Tibial nerve (tissue), 4 donors: ENCODE measurements around the gene SMG1.

Experiments used
- EP300 ChIP-seq, 2 donors: sonication (generic); formaldehyde crosslinking; IDR thresholded peaks; one replicate each; pipeline ENCODE4 v1.6.1; 2017; ENCODE audit warnings: antibody characterized with exemption in 2 of 2, mild to moderate bottlenecking in 1 of 2
- POLR2A ChIP-seq, 2 donors: fragments of 450-650 bp; IDR thresholded peaks; one replicate each; pipeline ENCODE4 v1.6.1; 2017; ENCODE audit warnings: antibody characterized with exemption in 2 of 2, mild to moderate bottlenecking in 2 of 2, moderate library complexity in 2 of 2
- TF ChIP-seq, protein P1 (sequence below), 5 experiments: fragments of 200-600 bp in 3 of 5; fragments of 450-650 bp in 2 of 5; sonication (generic) in 3 of 5; IDR thresholded peaks; one replicate each; pipeline ENCODE4 v1.5.1; 2016 to 2019; ENCODE audit warnings: antibody characterized with exemption in 5 of 5, mild to moderate bottlenecking in 3 of 5, moderate library complexity in 2 of 5

DNA sequence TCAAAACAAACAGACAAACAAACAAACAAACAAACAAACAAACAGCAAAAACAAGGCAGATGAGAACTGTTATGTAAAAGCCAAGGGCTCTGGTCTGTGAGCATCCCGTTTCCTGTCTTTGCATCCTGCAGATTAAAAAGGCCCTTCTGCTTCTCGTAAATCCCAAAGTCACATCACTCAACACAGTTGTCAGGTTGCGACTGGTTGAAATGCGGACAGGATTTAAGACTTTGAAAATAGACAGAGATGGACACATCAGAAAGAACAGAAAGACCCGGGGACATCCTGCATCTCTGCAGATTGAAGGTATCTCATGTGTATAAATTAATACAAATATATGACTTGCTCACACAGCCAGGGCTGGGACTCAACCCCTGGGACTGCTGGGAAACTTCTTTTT is 39.3 kb upstream of the SMG1 start:
- TF ChIP-seq, protein P1, sequence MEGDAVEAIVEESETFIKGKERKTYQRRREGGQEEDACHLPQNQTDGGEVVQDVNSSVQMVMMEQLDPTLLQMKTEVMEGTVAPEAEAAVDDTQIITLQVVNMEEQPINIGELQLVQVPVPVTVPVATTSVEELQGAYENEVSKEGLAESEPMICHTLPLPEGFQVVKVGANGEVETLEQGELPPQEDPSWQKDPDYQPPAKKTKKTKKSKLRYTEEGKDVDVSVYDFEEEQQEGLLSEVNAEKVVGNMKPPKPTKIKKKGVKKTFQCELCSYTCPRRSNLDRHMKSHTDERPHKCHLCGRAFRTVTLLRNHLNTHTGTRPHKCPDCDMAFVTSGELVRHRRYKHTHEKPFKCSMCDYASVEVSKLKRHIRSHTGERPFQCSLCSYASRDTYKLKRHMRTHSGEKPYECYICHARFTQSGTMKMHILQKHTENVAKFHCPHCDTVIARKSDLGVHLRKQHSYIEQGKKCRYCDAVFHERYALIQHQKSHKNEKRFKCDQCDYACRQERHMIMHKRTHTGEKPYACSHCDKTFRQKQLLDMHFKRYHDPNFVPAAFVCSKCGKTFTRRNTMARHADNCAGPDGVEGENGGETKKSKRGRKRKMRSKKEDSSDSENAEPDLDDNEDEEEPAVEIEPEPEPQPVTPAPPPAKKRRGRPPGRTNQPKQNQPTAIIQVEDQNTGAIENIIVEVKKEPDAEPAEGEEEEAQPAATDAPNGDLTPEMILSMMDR (IDR thresholded peaks at IDR 0.05): no peak
- no peak for TF ChIP-seq EP300 (IDR thresholded peaks at IDR 0.05)
- no peak for TF ChIP-seq POLR2A (IDR thresholded peaks at IDR 0.05)
